ENCODE measurements around the gene DDX1. TPM values are rescaled to one million over a fixed set of nuclear protein-coding genes. Genes with fewer than 3 reads are reported as not detected.

The DDX1 gene
- total RNA-seq, 1 experiment from 2014 or later = 154 TPM

GRCh38 chr2:15655123-15655887 is 63.6 kb downstream of the DDX1 start:
- no peak overlapping the region for H3K4me3 ChIP-seq (ENCODE audit: low read depth, low read length, poor library complexity, severe bottlenecking)
- no peaks in the 10 kb centered on the region for H3K4me1 ChIP-seq (ENCODE audit: insufficient read depth, low read length, poor library complexity, severe bottlenecking)
- H3K27ac ChIP-seq (ENCODE audit: low read depth, low read length, poor library complexity, severe bottlenecking) = no peak overlapping the region
- intact Hi-C loops (cut with micrococcal nuclease; ENCODE audit: unreplicated experiment) = no loop called here
- no peaks in the 10 kb centered on the region for H3K27me3 ChIP-seq (replicated peaks; ENCODE audit: insufficient read depth, low read depth, low read length, poor library complexity)
- no peaks in the 10 kb centered on the region for H3K36me3 ChIP-seq (ENCODE audit: insufficient read depth, low read length, poor library complexity, severe bottlenecking)
- TF ChIP-seq CTCF (conservative IDR thresholded peaks at IDR 0.05; ENCODE audit: low read depth, low read length) = no peak
- no peak for TF ChIP-seq EZH2 (IDR thresholded peaks at IDR 0.05; ENCODE audit: borderline replicate concordance, low read depth, low read length, poor library complexity, severe bottlenecking)
- DNase-seq (ENCODE audit: low spot score) = no peak
- no peaks in the 10 kb centered on the region for H3K9me3 ChIP-seq (ENCODE audit: low read depth, low read length, poor library complexity, severe bottlenecking)
- CTCF ChIA-PET = no interaction called here
- POLR2A ChIA-PET (ENCODE audit: low non-redundant PET) = no interaction called here
- BruUV-seq (replicated peaks) = no TSS peak

- no TSS peak for BruUV-seq (replicated peaks)
- intact Hi-C loops (cut with micrococcal nuclease; ENCODE audit: unreplicated experiment) = no loop called here
- no peaks in the 10 kb centered on the region for H3K9me3 ChIP-seq (ENCODE audit: low read depth, low read length, poor library complexity, severe bottlenecking)
These were observed 64.4 kb downstream of the DDX1 start for GRCh38 chr2:15656090-15656489.

GRCh38 chr2:15657759-15658158 is 66.1 kb downstream of the DDX1 start:
- TF ChIP-seq CTCF (conservative IDR thresholded peaks at IDR 0.05; ENCODE audit: low read depth, low read length) (no peak), EZH2 (IDR thresholded peaks at IDR 0.05; ENCODE audit: borderline replicate concordance, low read depth, low read length, poor library complexity, severe bottlenecking) (no peak)
- intact Hi-C loops (cut with micrococcal nuclease; ENCODE audit: unreplicated experiment) = no loop called here

More at GRCh38 chr2:15656090-15656489, 64.4 kb downstream of the DDX1 start:
- no peak for TF ChIP-seq EZH2 (IDR thresholded peaks at IDR 0.05; ENCODE audit: borderline replicate concordance, low read depth, low read length, poor library complexity, severe bottlenecking)
- TF ChIP-seq CTCF (conservative IDR thresholded peaks at IDR 0.05; ENCODE audit: low read depth, low read length) = no peak
- Histone ChIP-seq H3K27ac (ENCODE audit: low read depth, low read length, poor library complexity, severe bottlenecking) (no peak overlapping the region), H3K4me1 (ENCODE audit: insufficient read depth, low read length, poor library complexity, severe bottlenecking) (no peaks in the 10 kb centered on the region), H3K27me3 (replicated peaks; ENCODE audit: insufficient read depth, low read depth, low read length, poor library complexity) (no peaks in the 10 kb centered on the region), H3K4me3 (ENCODE audit: low read depth, low read length, poor library complexity, severe bottlenecking) (no peak overlapping the region), H3K36me3 (ENCODE audit: insufficient read depth, low read length, poor library complexity, severe bottlenecking) (no peaks in the 10 kb centered on the region)
- no peak for DNase-seq (ENCODE audit: low spot score)
- POLR2A ChIA-PET (ENCODE audit: low non-redundant PET) = no interaction called here
- CTCF ChIA-PET = no interaction called here

More at GRCh38 chr2:15657759-15658158, 66.1 kb downstream of the DDX1 start:
- Histone ChIP-seq H3K27ac (ENCODE audit: low read depth, low read length, poor library complexity, severe bottlenecking) (no peak overlapping the region), H3K36me3 (ENCODE audit: insufficient read depth, low read length, poor library complexity, severe bottlenecking) (no peaks in the 10 kb centered on the region), H3K9me3 (ENCODE audit: low read depth, low read length, poor library complexity, severe bottlenecking) (no peaks in the 10 kb centered on the region), H3K4me1 (ENCODE audit: insufficient read depth, low read length, poor library complexity, severe bottlenecking) (no peaks in the 10 kb centered on the region), H3K27me3 (replicated peaks; ENCODE audit: insufficient read depth, low read depth, low read length, poor library complexity) (no peaks in the 10 kb centered on the region), H3K4me3 (ENCODE audit: low read depth, low read length, poor library complexity, severe bottlenecking) (no peak overlapping the region)
- DNase-seq (ENCODE audit: low spot score) = no peak
- ChIA-PET POLR2A (ENCODE audit: low non-redundant PET) (no interaction called here), CTCF (no interaction called here)
- no TSS peak for BruUV-seq (replicated peaks)
